HG03558 (cell line): ENCODE data around the gene TTLL7.

ENCODE experiments used
- ATAC-seq: cut with Tn5 transposase; IDR thresholded peaks from one replicate; pipeline ENCODE4 v1.9.1; 2021; ENCODE audit warnings: moderate number of reproducible peaks; ENCODE audit not compliant: unreplicated experiment; ENCODE audit errors: extremely low read depth

Gene TTLL7, protein sequence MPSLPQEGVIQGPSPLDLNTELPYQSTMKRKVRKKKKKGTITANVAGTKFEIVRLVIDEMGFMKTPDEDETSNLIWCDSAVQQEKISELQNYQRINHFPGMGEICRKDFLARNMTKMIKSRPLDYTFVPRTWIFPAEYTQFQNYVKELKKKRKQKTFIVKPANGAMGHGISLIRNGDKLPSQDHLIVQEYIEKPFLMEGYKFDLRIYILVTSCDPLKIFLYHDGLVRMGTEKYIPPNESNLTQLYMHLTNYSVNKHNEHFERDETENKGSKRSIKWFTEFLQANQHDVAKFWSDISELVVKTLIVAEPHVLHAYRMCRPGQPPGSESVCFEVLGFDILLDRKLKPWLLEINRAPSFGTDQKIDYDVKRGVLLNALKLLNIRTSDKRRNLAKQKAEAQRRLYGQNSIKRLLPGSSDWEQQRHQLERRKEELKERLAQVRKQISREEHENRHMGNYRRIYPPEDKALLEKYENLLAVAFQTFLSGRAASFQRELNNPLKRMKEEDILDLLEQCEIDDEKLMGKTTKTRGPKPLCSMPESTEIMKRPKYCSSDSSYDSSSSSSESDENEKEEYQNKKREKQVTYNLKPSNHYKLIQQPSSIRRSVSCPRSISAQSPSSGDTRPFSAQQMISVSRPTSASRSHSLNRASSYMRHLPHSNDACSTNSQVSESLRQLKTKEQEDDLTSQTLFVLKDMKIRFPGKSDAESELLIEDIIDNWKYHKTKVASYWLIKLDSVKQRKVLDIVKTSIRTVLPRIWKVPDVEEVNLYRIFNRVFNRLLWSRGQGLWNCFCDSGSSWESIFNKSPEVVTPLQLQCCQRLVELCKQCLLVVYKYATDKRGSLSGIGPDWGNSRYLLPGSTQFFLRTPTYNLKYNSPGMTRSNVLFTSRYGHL

DNA sequence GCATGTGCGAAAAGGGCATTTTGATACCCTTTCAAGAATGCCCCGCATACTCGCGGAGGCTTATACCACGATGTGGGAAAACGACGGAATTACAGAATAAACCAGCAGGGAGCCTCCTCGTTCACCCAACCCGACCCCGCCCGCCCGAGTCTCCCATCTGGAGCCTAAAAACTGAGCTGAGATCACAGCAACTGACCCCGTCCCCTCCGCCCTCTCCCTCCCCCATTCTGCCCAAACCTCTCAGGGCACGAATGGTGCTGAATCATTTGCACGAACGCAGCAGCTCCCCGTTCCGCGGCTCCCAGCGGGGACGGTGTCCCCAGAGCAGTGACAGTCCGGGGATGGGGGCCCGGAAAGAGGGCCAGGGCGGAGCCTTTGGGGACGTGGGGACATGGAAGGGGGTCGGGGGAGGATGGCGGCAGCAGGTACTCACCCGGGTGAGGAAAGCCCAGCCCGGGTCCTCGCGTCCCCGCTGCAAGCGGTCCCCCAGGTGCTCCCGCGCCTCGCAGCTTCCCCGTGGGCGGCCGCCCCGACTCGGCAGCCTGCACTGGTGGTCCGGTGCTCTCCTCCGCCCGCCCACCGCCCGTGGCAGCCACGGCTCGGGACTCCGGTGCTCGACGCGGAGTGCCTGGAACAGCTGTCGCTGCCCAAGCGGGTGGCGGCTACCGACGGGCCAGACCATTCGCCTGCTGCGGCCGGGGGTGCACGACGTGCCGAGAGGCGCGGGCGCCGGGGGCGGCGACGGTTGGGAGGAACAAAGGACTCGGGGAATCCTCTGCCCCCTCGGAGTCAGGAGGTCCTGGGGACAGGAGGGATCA is at the start of gene TTLL7:
TSS of gene TTLL7 (minus strand) at position 635 of the 818 bp plus-strand sequence. CDS start 46,921 bp downstream, outside the sequence.
- ATAC-seq = peak; percentile 66

DNA sequence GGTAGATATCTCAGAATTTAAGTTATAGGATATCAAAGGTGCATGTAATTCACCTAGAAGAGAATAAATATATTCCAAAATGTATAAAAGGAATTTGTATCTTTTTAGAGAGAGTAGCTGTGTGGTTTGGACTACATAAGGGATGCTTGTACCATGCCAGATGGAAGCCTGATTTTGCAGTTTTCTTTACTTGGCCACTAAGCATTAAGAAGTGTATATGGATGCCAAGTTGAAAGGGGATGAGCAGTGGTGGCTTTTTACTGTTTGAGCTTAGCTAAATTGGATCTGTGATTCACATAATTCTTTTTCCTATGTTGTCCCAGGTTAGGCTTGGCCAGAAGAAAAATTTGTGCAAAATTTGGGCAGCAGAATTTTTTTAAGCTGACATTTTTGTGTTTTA is 43.5 kb upstream of the TTLL7 start:
- no peak for ATAC-seq

DNA sequence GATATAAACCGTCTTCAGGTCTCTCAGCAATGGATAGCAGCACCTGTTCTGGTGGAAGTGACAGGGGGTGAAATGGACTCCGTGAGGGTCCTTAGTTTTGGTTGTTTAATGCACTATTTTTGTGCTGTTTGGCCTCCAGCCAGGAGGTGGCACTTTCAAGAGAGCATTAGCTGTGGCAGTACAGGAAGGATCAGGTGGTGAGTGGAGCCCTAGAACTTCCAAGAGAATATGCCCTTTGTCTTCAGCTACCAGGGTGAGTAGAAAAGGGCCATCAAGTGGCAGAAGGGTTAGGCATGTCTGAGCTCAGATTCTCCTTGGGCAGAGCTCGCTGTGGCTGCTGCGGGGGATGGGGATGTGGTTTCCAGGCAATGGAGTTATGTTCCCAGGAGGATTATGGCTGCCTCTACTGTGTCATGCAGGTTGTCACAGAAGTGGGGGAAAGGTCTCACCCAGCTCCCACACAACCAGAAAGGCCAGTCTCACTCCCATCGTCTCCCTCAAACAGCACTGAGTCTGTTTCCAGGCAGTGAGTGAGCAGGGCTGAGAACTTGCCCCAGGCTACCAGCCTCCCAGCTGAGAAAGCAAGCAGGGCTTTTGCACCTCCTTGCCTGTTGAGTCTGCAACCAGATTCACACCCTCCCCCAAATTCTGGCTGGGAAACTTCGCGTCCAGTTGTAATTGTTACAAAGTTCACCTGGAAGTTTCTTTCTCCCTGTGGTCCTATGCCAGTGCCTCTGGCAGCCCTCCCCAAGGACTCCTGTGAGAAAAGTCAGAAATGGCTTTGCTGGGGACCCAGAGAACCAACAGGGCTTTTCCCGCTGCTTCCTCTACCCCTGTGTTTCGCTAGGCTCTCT is 39.1 kb upstream of the TTLL7 start:
- ATAC-seq = no peak

DNA sequence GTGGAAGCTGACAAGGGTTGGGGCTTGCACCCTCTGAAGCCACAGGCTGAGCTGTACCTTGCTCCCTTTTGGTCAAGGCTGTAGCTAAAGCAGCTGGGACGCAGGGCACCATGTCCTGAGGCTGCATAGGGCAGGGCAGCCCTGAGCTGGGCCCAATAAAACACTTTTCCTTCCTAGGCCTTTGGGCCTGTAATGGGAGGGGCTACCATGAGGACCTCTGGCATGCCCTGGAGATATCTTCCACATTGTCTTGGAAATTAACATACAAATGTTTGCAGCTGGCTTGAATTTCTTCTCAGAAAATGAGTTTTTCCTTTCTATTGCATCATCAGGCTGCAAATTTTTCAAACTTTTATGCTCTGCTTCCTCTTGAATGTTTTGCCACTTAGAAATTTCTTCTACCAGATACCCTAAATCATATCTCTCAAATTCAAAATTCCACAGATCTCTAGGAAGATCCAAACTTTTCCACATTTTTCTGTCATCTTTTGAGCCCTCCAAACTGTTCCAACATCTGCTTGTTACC is 32.9 kb upstream of the TTLL7 start:
- no peak for ATAC-seq

DNA sequence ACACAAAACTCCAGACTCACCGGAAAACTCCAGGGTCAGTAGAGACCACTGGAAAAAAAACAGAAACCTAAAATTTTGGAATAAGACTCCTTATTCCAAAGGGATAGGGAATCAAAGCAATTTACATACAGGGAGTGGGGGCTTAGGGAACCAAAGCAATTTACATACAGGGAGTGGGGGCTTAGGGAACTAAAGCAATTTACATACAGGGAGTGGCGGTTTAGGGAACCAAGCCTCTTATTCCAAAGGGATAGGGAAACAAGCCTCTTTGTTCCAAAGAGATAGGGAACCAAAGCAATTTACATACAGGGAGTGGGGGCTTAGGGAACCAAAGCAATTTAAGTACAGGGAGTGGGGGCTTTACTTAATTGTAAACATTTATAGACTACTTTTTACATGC is 28.4 kb upstream of the TTLL7 start:
- ATAC-seq = no peak

DNA sequence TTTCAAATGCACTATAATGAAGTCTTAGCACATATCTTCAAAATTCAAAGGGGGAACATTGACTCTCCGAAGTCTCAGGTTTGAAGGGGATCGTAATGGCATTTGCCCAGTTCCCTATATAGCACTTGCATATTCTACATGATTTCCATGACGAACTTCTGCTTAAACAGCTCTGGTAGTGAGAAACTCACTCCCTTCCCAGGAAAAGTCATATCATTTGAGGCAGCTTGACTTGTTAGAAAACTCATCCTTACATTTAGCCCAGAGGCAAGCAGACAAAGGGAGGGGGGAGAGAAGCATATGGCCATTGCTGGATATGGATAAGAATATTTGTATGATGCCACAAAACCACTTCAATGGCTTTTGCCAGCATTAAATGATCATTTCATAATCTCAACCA is 27.0 kb upstream of the TTLL7 start:
- ATAC-seq = no peak

DNA sequence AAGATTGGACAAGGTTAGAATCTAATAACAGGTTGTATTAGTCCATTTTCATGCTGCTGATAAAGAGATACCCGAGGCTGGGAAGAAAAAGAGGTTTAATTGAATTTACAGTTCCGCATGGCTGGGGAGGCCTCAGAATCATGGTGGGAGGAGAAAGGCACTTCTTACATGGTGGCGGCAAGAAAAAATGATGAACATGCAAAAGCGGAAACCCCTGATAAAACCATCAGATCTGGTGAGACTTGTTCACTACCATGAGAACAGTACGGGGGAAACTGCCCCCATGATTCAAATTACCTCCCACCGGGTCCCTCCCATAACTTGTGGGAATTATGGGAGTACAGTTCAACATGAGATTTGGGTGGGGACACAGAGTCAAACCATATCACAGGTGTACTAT is 22.9 kb upstream of the TTLL7 start:
- no peak for ATAC-seq

DNA sequence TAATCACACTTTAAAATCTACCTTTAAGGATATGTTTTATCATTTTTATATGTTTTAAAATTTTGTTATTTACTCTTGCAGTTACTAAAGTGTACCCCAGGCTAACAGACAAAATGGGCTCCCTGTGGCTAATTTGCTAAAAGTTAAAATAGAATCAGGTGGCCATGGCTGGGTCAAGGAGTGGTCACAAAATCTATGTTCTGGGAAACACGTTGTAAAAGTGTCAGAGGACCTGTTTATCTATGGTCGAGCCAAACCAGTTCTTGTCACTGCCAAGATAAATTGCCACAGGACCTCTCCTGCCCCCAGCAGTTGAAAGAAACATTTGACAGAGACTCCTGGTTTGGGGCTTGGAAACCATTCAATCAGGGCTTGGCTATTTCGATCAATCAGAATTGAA is 21.2 kb upstream of the TTLL7 start:
- ATAC-seq = no peak

DNA sequence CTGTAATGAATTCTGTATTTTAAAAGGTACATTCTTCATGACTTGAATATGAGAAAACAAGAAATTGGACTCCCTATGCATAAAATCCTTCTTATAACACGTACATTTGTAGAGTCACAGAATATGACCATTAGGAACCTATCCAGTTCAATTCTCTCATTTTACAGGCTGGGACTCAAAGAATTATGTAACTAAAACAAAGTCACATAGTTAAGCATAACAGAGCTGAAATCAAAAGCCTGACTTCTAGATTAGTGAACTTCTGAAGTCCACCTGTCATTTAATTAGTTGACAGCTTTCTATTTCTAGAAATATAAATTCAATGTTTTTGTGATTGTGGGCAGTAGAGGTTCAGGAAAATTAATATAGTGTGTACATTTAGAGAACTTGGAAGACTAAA is 20.3 kb upstream of the TTLL7 start:
- no peak for ATAC-seq

DNA sequence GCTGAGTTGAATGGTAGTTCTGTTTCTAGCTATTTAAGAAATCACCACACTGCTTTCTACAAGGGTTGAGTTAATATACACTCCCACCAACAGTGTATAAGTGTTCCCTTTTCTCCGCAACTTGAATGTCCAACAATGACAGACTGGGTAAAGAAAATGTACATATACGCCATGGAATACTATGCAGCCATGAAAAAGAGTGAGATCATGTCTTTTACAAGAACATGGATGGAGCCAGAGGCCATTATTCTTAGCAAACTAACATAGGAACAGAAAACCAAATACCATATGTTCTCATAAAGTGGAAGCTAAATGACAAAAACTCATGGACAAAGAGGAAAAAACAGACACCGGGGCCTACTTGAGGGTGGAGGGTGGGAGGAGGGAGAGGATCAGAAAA is 14.8 kb upstream of the TTLL7 start:
- ATAC-seq = no peak

DNA sequence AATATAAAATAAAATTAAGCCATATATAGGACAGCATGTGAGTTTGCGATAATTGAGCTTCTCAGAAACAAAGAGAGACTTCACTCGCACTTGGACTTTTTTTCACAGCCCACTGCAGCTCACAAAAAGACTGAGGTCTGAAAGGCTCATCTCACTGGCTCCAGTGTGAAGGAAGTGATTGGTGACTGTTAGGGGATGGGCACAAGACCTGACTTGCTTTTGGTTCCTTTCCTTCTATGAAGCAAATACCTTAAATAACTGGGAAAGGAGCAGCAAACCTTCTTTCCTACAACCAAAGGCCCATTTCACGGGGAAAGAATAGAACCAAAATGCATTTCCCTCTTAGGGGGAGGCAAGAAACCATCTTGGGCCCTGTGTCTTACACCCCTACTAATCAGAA is 13.1 kb upstream of the TTLL7 start:
- no peak for ATAC-seq

DNA sequence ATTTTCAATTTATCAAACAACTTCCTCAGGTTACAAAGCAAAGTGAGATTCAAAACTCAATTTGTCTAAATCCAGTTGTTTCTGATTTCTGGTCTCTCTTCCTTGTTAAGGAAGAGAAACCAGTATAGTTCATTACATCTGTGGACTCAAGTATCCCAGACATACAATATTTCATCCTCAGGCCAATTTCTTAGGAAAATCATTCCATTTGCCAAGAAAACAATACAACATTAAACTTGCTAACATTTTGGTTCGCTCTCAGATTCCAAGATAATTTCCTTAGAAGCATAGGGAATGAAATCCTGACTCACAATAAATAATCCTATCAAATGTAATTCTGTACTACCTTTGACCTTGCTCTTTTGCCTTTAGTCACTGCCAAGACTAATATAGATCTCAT is 11.2 kb upstream of the TTLL7 start:
- ATAC-seq = no peak

DNA sequence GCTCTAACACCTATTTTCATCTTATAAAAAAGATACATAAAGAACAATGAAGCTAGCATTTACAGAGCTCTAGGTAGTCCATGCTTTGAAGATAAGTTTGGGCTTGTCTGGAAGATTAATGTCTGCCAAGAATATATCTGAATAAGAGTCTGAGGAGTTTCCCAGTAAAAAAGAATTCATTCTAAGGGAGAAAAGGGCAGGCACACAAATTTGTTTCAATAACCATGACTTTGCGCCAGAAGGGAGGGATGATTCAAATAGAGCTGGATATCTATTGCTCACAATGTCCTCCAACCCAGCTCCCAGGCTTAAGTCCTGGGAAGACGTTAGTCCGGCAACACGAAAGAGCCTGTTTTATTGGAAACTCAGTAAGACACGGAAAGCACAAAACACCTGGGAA is 9.7 kb upstream of the TTLL7 start:
- no peak for ATAC-seq

DNA sequence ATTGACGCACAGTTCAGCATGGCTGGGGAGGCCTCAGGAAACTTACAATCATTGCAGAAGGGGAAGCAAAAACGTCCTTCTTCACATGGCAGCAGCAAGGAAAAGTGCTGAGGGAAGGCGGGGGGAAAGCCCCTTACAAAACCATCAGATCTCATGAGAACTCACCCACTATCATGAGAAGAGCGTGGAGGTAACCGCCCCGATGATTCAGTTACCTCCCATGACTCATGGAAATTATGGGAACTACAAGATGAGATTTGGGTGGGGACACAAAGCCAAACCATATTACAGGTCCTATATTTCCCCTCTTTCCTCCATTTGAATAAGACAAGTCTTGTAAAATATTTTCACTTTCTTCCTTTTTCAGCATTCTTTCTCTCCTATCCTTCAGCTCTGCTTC is 7.7 kb upstream of the TTLL7 start:
- no peak for ATAC-seq

DNA sequence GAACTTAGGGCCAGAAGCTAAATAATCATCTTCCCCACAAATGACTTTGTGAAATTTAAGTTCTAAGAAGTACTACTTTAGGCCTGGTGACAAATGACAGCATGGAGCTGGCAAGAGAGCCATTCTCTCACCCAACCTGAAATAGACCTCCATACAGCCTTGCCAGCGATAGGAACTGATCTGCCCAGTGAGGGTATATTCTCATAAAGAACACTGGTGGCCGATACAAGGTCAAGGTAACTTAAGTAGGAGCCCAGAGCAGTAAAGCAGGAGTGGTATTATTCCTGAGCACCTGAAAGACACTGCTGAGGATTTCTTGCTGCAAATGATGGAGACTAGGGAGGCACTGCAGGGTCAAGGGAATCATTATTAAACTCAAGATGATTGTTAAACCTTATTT is 2.6 kb upstream of the TTLL7 start:
- no peak for ATAC-seq

DNA sequence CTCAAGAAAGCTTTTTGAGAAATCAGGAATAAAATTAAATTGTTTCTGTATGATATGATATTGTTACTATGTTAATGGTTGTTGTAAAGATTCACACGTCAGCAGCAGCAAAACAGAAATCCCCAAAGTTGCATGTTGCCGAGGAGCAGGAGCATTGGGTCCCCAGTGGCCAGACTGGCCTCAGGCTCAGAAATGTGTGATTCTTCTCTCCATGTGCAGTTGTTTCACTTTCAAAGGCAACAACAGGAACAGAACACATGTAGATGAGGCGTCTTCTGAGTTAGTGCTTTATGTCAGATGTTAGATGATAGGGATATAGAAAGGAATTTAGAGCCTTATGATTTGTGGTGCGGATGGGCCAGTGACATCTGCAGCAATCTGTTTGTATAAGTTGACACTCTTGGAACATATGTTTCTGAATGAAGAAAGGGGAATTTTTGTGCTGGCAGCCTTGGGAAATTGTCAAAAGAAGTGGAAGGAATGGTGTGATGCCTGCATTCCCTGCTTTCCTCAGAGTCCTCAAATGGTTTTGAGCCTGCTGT is 2.1 kb upstream of the TTLL7 start:
- ATAC-seq = no peak

DNA sequence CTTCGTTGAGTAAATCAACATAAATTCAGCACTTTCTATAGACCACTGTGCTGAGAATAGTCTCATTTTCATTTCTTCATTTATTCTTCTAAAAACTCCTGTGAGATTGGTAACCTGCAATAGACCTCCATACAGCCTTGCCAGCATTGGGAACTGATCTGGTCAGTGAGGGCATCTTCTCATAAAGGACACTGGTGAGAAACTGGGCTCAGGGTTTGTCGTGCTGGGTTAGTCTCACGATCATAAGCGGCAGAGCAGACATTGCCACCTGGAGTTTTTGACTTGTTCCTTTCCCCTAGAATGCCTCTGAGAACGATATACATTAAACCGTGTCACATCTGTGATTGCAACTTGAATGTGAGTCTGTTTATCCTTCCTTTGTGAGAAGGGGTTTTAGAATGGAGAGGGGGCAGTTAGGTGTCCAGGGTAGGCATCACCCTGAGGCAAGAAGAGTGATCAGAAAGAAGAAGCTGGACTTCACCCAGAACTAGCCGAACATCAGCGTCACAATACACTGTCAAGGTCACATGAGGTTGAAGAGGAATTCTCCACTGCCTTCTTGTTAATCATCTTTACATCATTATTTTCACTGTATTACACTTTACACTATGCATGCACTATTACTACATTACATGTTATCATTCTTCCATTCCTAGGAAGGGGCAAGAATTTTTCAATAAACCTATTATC is 1.4 kb upstream of the TTLL7 start:
- no peak for ATAC-seq

DNA sequence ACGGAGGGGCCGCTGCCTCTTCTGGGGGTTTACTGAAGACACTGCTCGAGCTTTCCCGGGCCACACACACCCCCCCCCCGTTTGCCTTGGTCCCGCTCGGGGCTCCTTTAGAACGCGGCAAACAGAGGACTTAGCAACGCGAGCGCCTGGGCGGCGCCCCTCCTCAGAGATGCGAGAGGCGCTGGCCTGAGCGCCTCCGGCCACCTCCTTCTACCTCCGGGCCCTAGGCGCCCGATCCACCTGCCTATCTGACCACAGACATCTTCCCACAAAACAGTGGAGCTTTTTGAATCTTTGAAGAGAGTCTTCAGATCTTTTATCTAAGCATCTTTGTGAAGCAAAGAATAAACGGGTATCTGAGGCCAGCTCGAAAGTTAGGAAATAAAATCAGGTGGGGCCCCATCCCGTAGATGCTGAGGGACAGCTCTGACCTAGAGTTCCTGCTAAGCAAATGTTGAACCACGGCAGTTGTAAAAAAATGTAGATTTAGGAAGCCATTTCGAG is 436 bp upstream of the TTLL7 start:
- peak; percentile 61 for ATAC-seq

DNA sequence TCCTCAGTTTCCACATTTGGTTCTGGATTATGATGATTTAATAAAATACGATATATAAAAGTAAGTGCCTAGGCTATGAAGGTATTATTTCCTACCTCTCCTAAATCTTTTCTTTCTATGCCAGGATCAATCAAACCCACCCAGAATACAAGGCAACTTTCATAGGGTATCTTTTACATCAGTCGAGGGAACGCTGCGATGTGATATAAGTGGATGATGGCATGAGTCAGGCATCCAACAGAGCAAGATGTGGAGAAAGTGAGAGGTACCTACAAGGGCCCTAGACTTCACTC is 781 bp downstream of the TTLL7 start:
- ATAC-seq = no peak
